ENCODE measurements around the gene CLEC16A.

Gene CLEC16A

GRCh38 chr16:11231367-11231970 is 287.1 kb downstream of the CLEC16A start:
- DNase-seq, result no peak

Measured in fibroblast of skin of back (primary cell).